Right atrium auricular region (tissue), 2 donors: ENCODE measurements around the gene C2CD2. TPM values are rescaled to one million over a fixed set of nuclear protein-coding genes. Genes with fewer than 3 reads are reported as not detected.

Experiments used
- DNase-seq: peaks from one replicate; pipeline ENCODE4 v3.0.0-alpha.2; 2019; ENCODE audit warnings: low spot score
- H3K27ac ChIP-seq, 2 donors: fragments of 200-600 bp; sonication (generic); 1 replicate in 1 of 2; 2 replicates in 1 of 2; pipeline ENCODE4 v1.5.1; 2016 to 2019
- H3K27me3 ChIP-seq, 2 donors: fragments of 200-600 bp; sonication (generic); one replicate each; pipeline versions ENCODE4 v1.5.1 to v1.6.0; 2017 to 2019
- H3K36me3 ChIP-seq: fragments of 200-600 bp; sonication (generic); one replicate; pipeline ENCODE4 v1.5.1; 2016
- H3K4me1 ChIP-seq, 2 donors: fragments of 200-600 bp; sonication (generic); one replicate each; pipeline versions ENCODE4 v1.5.1 to v1.6.0; 2017 to 2019
- H3K4me3 ChIP-seq, 2 donors: fragments of 200-600 bp; sonication (generic); 1 replicate in 1 of 2; 2 replicates in 1 of 2; pipeline ENCODE4 v1.5.1; 2017 to 2019; ENCODE audit warnings: mild to moderate bottlenecking in 1 of 2, moderate library complexity in 1 of 2
- H3K9me3 ChIP-seq, 2 donors: fragments of 200-600 bp; sonication (generic); one replicate each; pipeline ENCODE4 v1.5.1; 2019
- CTCF ChIP-seq, 2 donors: fragments of 200-600 bp; sonication (generic); IDR thresholded peaks; one replicate each; pipeline ENCODE4 v1.5.1; 2019; ENCODE audit warnings: antibody characterized with exemption in 2 of 2
- total RNA-seq, 2 donors: library from RNA; depleted of rRNA; stranded (reverse); fragments of >200 nt; gene quantifications; one replicate each; pipeline ENCODE4 v1.1.0, GENCODE V29; 2016

Gene C2CD2
- total RNA-seq, 2 donors from 2014 or later: 8.6 to 9.1 TPM

- no peak for DNase-seq
- H3K27ac ChIP-seq: no peak overlapping the region
- H3K27me3 ChIP-seq: no peaks in the 10 kb centered on the region
- peaks cover 0 to 6% of the 10 kb centered on the region in 2 donors for H3K4me1 ChIP-seq
- no peak for TF ChIP-seq CTCF (IDR thresholded peaks at IDR 0.05)
- peaks cover 10% of the 10 kb centered on the region for H3K36me3 ChIP-seq
- H3K4me3 ChIP-seq: no peak overlapping the region
- H3K9me3 ChIP-seq: no peaks in the 10 kb centered on the region
Observed at GRCh38 chr21:41863439-41863740, 90.4 kb downstream of the C2CD2 start.

- Histone ChIP-seq H3K36me3 (peaks cover 12% of the 10 kb centered on the region), H3K27me3 (no peaks in the 10 kb centered on the region), H3K9me3 (no peaks in the 10 kb centered on the region), H3K27ac (no peak overlapping the region), H3K4me3 (no peak overlapping the region), H3K4me1 (peaks cover 0 to 6% of the 10 kb centered on the region in 2 donors)
- DNase-seq: no peak
- TF ChIP-seq CTCF (IDR thresholded peaks at IDR 0.05): no peak
Observed at GRCh38 chr21:41861987-41862386, 91.8 kb downstream of the C2CD2 start.

GRCh38 chr21:41861255-41861654 lies 92.6 kb downstream of the C2CD2 start:
- Histone ChIP-seq H3K27ac (no peak overlapping the region), H3K4me1 (peaks cover 0 to 6% of the 10 kb centered on the region in 2 donors), H3K36me3 (peaks cover 16% of the 10 kb centered on the region), H3K27me3 (no peaks in the 10 kb centered on the region), H3K9me3 (no peaks in the 10 kb centered on the region), H3K4me3 (no peak overlapping the region)
- TF ChIP-seq CTCF (IDR thresholded peaks at IDR 0.05): no peak
- no peak for DNase-seq

GRCh38 chr21:41859297-41859980 lies 94.4 kb downstream of the C2CD2 start:
- no peak for TF ChIP-seq CTCF (IDR thresholded peaks at IDR 0.05)
- peaks cover 20% of the 10 kb centered on the region for H3K36me3 ChIP-seq
- H3K27me3 ChIP-seq: no peaks in the 10 kb centered on the region
- H3K4me3 ChIP-seq: no peak overlapping the region
- no peaks in the 10 kb centered on the region for H3K9me3 ChIP-seq
- no peak for DNase-seq
- peaks cover 0 to 6% of the 10 kb centered on the region in 2 donors for H3K4me1 ChIP-seq
- H3K27ac ChIP-seq: no peak overlapping the region

- Histone ChIP-seq H3K27me3 (no peaks in the 10 kb centered on the region), H3K4me1 (peaks cover 0 to 6% of the 10 kb centered on the region in 2 donors), H3K9me3 (no peaks in the 10 kb centered on the region), H3K36me3 (peaks cover 23% of the 10 kb centered on the region), H3K4me3 (no peak overlapping the region), H3K27ac (no peak overlapping the region)
- TF ChIP-seq CTCF (IDR thresholded peaks at IDR 0.05): no peak
- DNase-seq: no peak
Observed at GRCh38 chr21:41858466-41859296, 95.1 kb downstream of the C2CD2 start.
